GM12878 (cell line): ENCODE results near the gene MED4. TPM values are rescaled to one million over a fixed set of nuclear protein-coding genes. Genes with fewer than 3 reads are reported as not detected.

ENCODE experiments used
- ATAC-seq: fragments of 200-7000 bp; cut with Tn5 transposase; 3 replicates; pipeline ENCODE4 v1.9.1; 2020; ENCODE audit warnings: mild to moderate bottlenecking, moderate library complexity
- BruUV-seq: library from RNA; stranded (reverse); fragments of 400-500 nt; replicated peaks from 2 replicates; lab custom pipeline; 2021; lab: Mats Ljungman, UMichigan
- CTCF ChIA-PET: fragments of 300-600 bp; sonication (Branson Sonifier 250); formaldehyde crosslinking; extraction: SDS; loops from one replicate; lab custom pipeline; 2021; ENCODE audit warnings: inconsistent platforms; lab: Yijun Ruan, JAX
- POLR2A ChIA-PET: fragments of 350-600 bp; formaldehyde crosslinking; extraction: SDS; loops from one replicate; lab custom pipeline; 2021; ENCODE audit warnings: inconsistent platforms; lab: Charles Lee
- RAD21 ChIA-PET: fragments of 300-600 bp; sonication (Branson Sonifier 250); formaldehyde crosslinking; loops from one replicate; lab custom pipeline; 2023; ENCODE audit warnings: antibody characterized with exemption; ENCODE audit not compliant: unreplicated experiment; lab: Charles Lee
- SMC1A ChIA-PET: fragments of 300-600 bp; sonication (Branson Sonifier 250); formaldehyde crosslinking; loops from one replicate; lab custom pipeline; 2023; ENCODE audit not compliant: unreplicated experiment, uncharacterized antibody; lab: Charles Lee
- DNase-seq: peaks from one replicate; pipeline ENCODE4 v3.0.0-alpha.2; 2011; ENCODE audit warnings: low read depth, low spot score
- FAIRE-seq: peaks from 3 replicates; lab custom pipeline; 2011; peaks lifted over from hg19 to GRCh38; lab: Jason Lieb, UNC
- H2AFZ ChIP-seq: 2 replicates; pipeline ENCODE4 v1.6.0; 2011; ENCODE audit warnings: low read depth, low read length, control low read depth; ENCODE audit not compliant: control insufficient read depth
- H3K27ac ChIP-seq: 2 replicates; pipeline ENCODE4 v1.5.1; 2011; ENCODE audit warnings: control low read depth; ENCODE audit not compliant: control insufficient read depth, insufficient read depth
- H3K27me3 ChIP-seq, 2 experiments: replicated peaks in 1 of 2; 2 replicates each; pipeline versions ENCODE4 v1.6.0 to v1.6.1; 2011; ENCODE audit warnings: low read length in 1 of 2; ENCODE audit not compliant: control insufficient read depth in 2 of 2, insufficient read depth in 2 of 2
- H3K36me3 ChIP-seq, 2 experiments: 2 replicates each; pipeline ENCODE4 v1.5.1; 2011; ENCODE audit warnings: low read length in 1 of 2; ENCODE audit not compliant: control insufficient read depth in 2 of 2, insufficient read depth in 2 of 2
- H3K4me1 ChIP-seq: 2 replicates; pipeline ENCODE4 v1.6.1; 2011; ENCODE audit warnings: mild to moderate bottlenecking, low read length, moderate library complexity, mixed read lengths; ENCODE audit not compliant: control insufficient read depth, insufficient read depth
- H3K4me2 ChIP-seq: 2 replicates; pipeline ENCODE4 v1.6.0; 2011; ENCODE audit warnings: control low read depth; ENCODE audit not compliant: control insufficient read depth, insufficient read depth
- H3K4me3 ChIP-seq: fragments of 200-600 bp; sonication (generic); 2 replicates; pipeline ENCODE4 v1.5.1; 2016
- H3K79me2 ChIP-seq: 2 replicates; pipeline ENCODE4 v1.6.0; 2011; ENCODE audit warnings: low read length; ENCODE audit not compliant: control insufficient read depth, insufficient read depth
- H3K9ac ChIP-seq: 2 replicates; pipeline ENCODE4 v1.8.0; 2011; ENCODE audit warnings: low read length, control low read depth, mixed read lengths; ENCODE audit not compliant: control insufficient read depth, insufficient read depth
- H3K9me3 ChIP-seq: replicated peaks from 3 replicates; pipeline ENCODE4 v1.5.1; 2011; ENCODE audit warnings: mild to moderate bottlenecking, low read length; ENCODE audit not compliant: control insufficient read depth, insufficient read depth
- H4K20me1 ChIP-seq: 2 replicates; pipeline ENCODE4 v1.6.0; 2011; ENCODE audit not compliant: control insufficient read depth, insufficient read depth
- ATF2 ChIP-seq: IDR thresholded peaks from 2 replicates; pipeline ENCODE4 v1.6.1; 2012; ENCODE audit warnings: low read length, inconsistent platforms
- CBFB ChIP-seq: IDR thresholded peaks from 2 replicates; pipeline ENCODE4 v1.6.1; 2016; ENCODE audit warnings: antibody characterized with exemption, low read depth
- CHD4 ChIP-seq: fragments of 200-600 bp; sonication (generic); IDR thresholded peaks from 2 replicates; pipeline ENCODE4 v1.6.1; 2016; ENCODE audit warnings: mild to moderate bottlenecking
- ESRRA ChIP-seq: IDR thresholded peaks from 2 replicates; pipeline ENCODE4 v1.6.1; 2012; ENCODE audit warnings: mild to moderate bottlenecking, low read length, improper control_type of control experiment
- GABPA ChIP-seq: IDR thresholded peaks from 2 replicates; pipeline ENCODE4 v1.6.1; 2014; ENCODE audit warnings: antibody characterized with exemption, low read depth, mild to moderate bottlenecking, inconsistent platforms
- HCFC1 ChIP-seq: fragments of 150-350 bp; IDR thresholded peaks from 2 replicates; pipeline ENCODE4 v1.6.1; 2014; ENCODE audit warnings: low read length
- MAX ChIP-seq: IDR thresholded peaks from 2 replicates; pipeline ENCODE4 v1.6.1; 2012; ENCODE audit warnings: low read depth, low read length, improper control_type of control experiment
- NBN ChIP-seq: fragments of 450-650 bp; IDR thresholded peaks from 2 replicates; pipeline ENCODE4 v1.6.1; 2016
- SKIL ChIP-seq: fragments of 450-650 bp; IDR thresholded peaks from 2 replicates; pipeline ENCODE4 v1.6.1; 2017; ENCODE audit warnings: mild to moderate bottlenecking, low read depth, inconsistent platforms; ENCODE audit not compliant: poor library complexity, severe bottlenecking
- STAT3 ChIP-seq: IDR thresholded peaks from 2 replicates; pipeline ENCODE4 v1.6.1; 2011; ENCODE audit warnings: low read depth, low read length, improper control_type of control experiment
- TAF1 ChIP-seq: IDR thresholded peaks from 2 replicates; pipeline ENCODE4 v1.6.1; 2011; ENCODE audit warnings: mild to moderate bottlenecking, low read depth, low read length, borderline replicate concordance
- YY1 ChIP-seq: IDR thresholded peaks from 2 replicates; pipeline ENCODE4 v1.6.1; 2011; ENCODE audit warnings: low read depth, mild to moderate bottlenecking, low read length
- ZBED1 ChIP-seq: IDR thresholded peaks from 2 replicates; pipeline ENCODE4 v1.6.1; 2016; ENCODE audit warnings: borderline replicate concordance
- ZSCAN29 ChIP-seq: fragments of 450-650 bp; IDR thresholded peaks from 2 replicates; pipeline ENCODE4 v1.6.1; 2017; ENCODE audit warnings: mild to moderate bottlenecking, moderate library complexity
- WGBS: methylation state at CpG from one replicate; pipeline ENCODE4 v1.1.6; 2016; ENCODE audit warnings: low lambda C conversion rate; ENCODE audit not compliant: insufficient replicate concordance, insufficient coverage; ENCODE audit errors: missing lambda C conversion rate; 5-methylcytosine and 5-hydroxymethylcytosine counted together
- in situ Hi-C: fragments of 300-500 bp; cut with MboI; formaldehyde crosslinking; loops from 9 replicates; pipeline ENCODE4 v1.14.3; 2018; ENCODE audit warnings: mixed read lengths
- intact Hi-C: fragments of 100-400 bp; cut with micrococcal nuclease; formaldehyde crosslinking; loops from one replicate; pipeline ENCODE4 v1.14.2; 2022; ENCODE audit not compliant: unreplicated experiment
- polyA plus RNA-seq, 11 experiments: library from polyadenylated mRNA; depleted of rRNA in 4 of 11; unstranded in 6 of 11; stranded (reverse) in 5 of 11; fragments of >200 nt; fragmentation: Nextera tagmentation in 4 of 11; fragmentation: Illumina TruSeq in 1 of 11; extraction: Ambion mirVana in 4 of 11; extraction: Trizol in 1 of 11; gene quantifications; 1 replicate in 1 of 11; 2 replicates in 10 of 11; pipeline versions ENCODE4 v1.2.1 to v1.2.3, GENCODE V29; 2011 to 2016; ENCODE audit warnings: inconsistent platforms in 2 of 11, missing spikeins in 2 of 11, low read depth in 1 of 11
- total RNA-seq, 4 experiments: library from RNA; depleted of rRNA in 3 of 4; stranded (reverse); fragments of >200 nt in 3 of 4; fragmentation: Illumina TruSeq in 1 of 4; extraction: Trizol in 1 of 4; gene quantifications; 2 replicates each; pipeline versions ENCODE4 v1.2.1 to v1.2.3, GENCODE V29; 2013 to 2021

Gene MED4
- total and polyA plus RNA-seq, 10 of the 15 experiments (the other 5 are each of a cell fraction or from before 2014, with no cell fraction given), result 31.5 to 117 (median 87.4) TPM

- RAD21 ChIA-PET, result no interaction called here
- WGBS, result 39% methylated on average over 4 of the region's 4 CpGs
- Histone ChIP-seq H3K4me1 (no peaks in the 10 kb centered on the region), H4K20me1 (no peaks in the 10 kb centered on the region), H3K79me2 (no peaks in the 10 kb centered on the region), H3K36me3 (no peaks in the 10 kb centered on the region), H3K9me3 (no peaks in the 10 kb centered on the region; the same call in 2 of the 3 replicates), H3K4me3 (no peak overlapping the region), H3K27me3 (no peaks in the 10 kb centered on the region), H3K9ac (no peak overlapping the region), H2AFZ (no peak overlapping the region), H3K27ac (no peak overlapping the region), H3K4me2 (no peak overlapping the region)
- ATAC-seq, result no peak
- TF ChIP-seq CHD4 (no peak), NBN (no peak)
- no peak for FAIRE-seq
- POLR2A ChIA-PET, result no interaction called here
- no peak for DNase-seq
- intact Hi-C loops, result no loop called here
- CTCF ChIA-PET, result no interaction called here
- no TSS peak for BruUV-seq
- in situ Hi-C loops, result no loop called here
- SMC1A ChIA-PET, result no interaction called here
These were observed 13.2 kb upstream of the MED4 start for GRCh38 chr13:48108106-48108505.

GRCh38 chr13:48097793-48098192 lies 2.9 kb upstream of the MED4 start:
- Histone ChIP-seq H3K9ac (no peak overlapping the region), H2AFZ (no peak overlapping the region), H3K4me3 (no peak overlapping the region), H3K27ac (no peak overlapping the region), H3K4me2 (no peak overlapping the region), H3K36me3 (no peaks in the 10 kb centered on the region), H3K27me3 (no peaks in the 10 kb centered on the region; a peak in 1 of 4 replicates), H3K79me2 (peaks cover 22% of the 10 kb centered on the region), H4K20me1 (no peaks in the 10 kb centered on the region), H3K4me1 (no peaks in the 10 kb centered on the region), H3K9me3 (no peaks in the 10 kb centered on the region; the same call in 2 of the 3 replicates)
- 52% methylated on average over 4 of the region's 4 CpGs for WGBS
- ChIA-PET POLR2A (interaction anchor here (0.6 to 0.7 kb wide), 2 partner anchors 49 to 670 kb away, joined by 3 to 4 read pairs; no protein-coding TSS in a partner anchor), RAD21 (no interaction called here), SMC1A (interaction anchor here (0.6 kb wide), 2 partner anchors 181 to 559 kb away, joined by 3 to 5 read pairs; no protein-coding TSS in a partner anchor), CTCF (interaction anchor here (0.6 to 1.9 kb wide), 3 partner anchors 19 to 655 kb away, joined by 3 to 4 read pairs (median 4); no protein-coding TSS in a partner anchor)
- ATAC-seq (no peak), DNase-seq (no peak), FAIRE-seq (no peak)
- no TSS peak for BruUV-seq
- in situ Hi-C loops, result no loop called here
- intact Hi-C loops, result no loop called here
- TF ChIP-seq ESRRA, result no peak
- no peak for TF ChIP-seq YY1
- no peak for TF ChIP-seq ATF2
- TF ChIP-seq HCFC1, result no peak
- no peak for TF ChIP-seq MAX
- TF ChIP-seq SKIL, result no peak
- no peak for TF ChIP-seq ZSCAN29
- no peak for TF ChIP-seq ZBED1
- TF ChIP-seq CBFB, result no peak
- TF ChIP-seq STAT3, result no peak
- TF ChIP-seq TAF1, result no peak
- no peak for TF ChIP-seq GABPA
